ENCODE results near the gene CRYBA2. TPM values are rescaled to one million over a fixed set of nuclear protein-coding genes. Genes with fewer than 3 reads are reported as not detected.

CRYBA2 gene
- total and polyA plus RNA-seq, 2 experiments from 2014 or later, result not detected

DNA sequence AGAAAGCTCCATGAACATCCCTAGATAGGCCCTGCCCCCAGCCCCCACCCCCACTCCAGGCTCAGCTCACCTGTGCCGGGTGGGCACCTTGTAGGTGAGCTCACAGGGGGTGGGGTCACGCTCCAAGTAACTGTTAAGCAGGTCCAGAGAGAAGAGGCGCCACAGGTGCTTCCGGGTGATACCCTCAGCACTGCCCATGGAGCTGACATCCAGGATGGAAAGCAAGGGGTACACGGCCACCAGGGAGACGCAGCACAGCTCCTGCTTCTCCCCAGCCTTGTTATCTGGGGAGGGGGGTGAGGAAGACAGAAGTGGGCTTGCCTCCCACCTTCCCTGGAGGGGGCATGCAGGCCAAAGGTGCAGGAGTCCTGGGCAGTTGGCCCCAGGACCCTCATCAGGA lies 26.2 kb upstream of the CRYBA2 start:
- Histone ChIP-seq H3K79me2 (replicated peaks; ENCODE audit: insufficient read depth) (no peaks in the 10 kb centered on the region), H3K4me2 (no peak overlapping the region), H3K27ac (ENCODE audit: low read depth) (no peak overlapping the region), H4K20me1 (replicated peaks; ENCODE audit: insufficient read depth) (no peaks in the 10 kb centered on the region), H3K4me1 (ENCODE audit: insufficient read depth) (no peaks in the 10 kb centered on the region), H3F3A (replicated peaks; ENCODE audit: low read depth) (no peaks in the 10 kb centered on the region), H2AFZ (no peak overlapping the region), H3K27me3 (ENCODE audit: insufficient read depth) (no peaks in the 10 kb centered on the region), H3K4me3 (no peak overlapping the region), H3K9me2 (ENCODE audit: insufficient read depth) (no peaks in the 10 kb centered on the region), H3K36me3 (ENCODE audit: insufficient read depth) (no peaks in the 10 kb centered on the region)
- ATAC-seq (no peak), DNase-seq (ENCODE audit: low spot score) (no peak)
- no peaks in the 10 kb centered on the region for H3K36me3 Mint-ChIP-seq (ENCODE audit: low read depth)
- H3K4me3 Mint-ChIP-seq, result no peak overlapping the region
- H3K27me3 Mint-ChIP-seq (ENCODE audit: insufficient read depth, low read depth, poor library complexity), result peaks cover 4% of the 10 kb centered on the region
- H3K9me3 Mint-ChIP-seq, result no peaks in the 10 kb centered on the region
- no peaks in the 10 kb centered on the region; the same call in 2 of the 3 replicates for H3K4me1 Mint-ChIP-seq
- no peak overlapping the region for H3K27ac Mint-ChIP-seq
- TF ChIP-seq, protein P1, sequence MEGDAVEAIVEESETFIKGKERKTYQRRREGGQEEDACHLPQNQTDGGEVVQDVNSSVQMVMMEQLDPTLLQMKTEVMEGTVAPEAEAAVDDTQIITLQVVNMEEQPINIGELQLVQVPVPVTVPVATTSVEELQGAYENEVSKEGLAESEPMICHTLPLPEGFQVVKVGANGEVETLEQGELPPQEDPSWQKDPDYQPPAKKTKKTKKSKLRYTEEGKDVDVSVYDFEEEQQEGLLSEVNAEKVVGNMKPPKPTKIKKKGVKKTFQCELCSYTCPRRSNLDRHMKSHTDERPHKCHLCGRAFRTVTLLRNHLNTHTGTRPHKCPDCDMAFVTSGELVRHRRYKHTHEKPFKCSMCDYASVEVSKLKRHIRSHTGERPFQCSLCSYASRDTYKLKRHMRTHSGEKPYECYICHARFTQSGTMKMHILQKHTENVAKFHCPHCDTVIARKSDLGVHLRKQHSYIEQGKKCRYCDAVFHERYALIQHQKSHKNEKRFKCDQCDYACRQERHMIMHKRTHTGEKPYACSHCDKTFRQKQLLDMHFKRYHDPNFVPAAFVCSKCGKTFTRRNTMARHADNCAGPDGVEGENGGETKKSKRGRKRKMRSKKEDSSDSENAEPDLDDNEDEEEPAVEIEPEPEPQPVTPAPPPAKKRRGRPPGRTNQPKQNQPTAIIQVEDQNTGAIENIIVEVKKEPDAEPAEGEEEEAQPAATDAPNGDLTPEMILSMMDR (conservative IDR thresholded peaks at IDR 0.05; ENCODE audit: low read depth in 2 of 2), result no peak
- TF ChIP-seq POLR2AphosphoS5 (IDR thresholded peaks at IDR 0.05; ENCODE audit: low read depth), result no peak
- no peak for TF ChIP-seq NANOG (IDR thresholded peaks at IDR 0.05; ENCODE audit: borderline replicate concordance)
- no peak for TF ChIP-seq JUNB (IDR thresholded peaks at IDR 0.05; ENCODE audit: unreplicated experiment)
- no peak for TF ChIP-seq EZH2 (IDR thresholded peaks at IDR 0.05; ENCODE audit: low read depth, unreplicated experiment)
- TF ChIP-seq EZH2phosphoT487 (IDR thresholded peaks at IDR 0.05; ENCODE audit: unreplicated experiment), result no peak
- TF ChIP-seq ZNF462 (CRISPR knock-in tag; IDR thresholded peaks at IDR 0.05), result no peak
- TF ChIP-seq ZNF114 (CRISPR knock-in tag; IDR thresholded peaks at IDR 0.05), result no peak
- TF ChIP-seq, protein P2, sequence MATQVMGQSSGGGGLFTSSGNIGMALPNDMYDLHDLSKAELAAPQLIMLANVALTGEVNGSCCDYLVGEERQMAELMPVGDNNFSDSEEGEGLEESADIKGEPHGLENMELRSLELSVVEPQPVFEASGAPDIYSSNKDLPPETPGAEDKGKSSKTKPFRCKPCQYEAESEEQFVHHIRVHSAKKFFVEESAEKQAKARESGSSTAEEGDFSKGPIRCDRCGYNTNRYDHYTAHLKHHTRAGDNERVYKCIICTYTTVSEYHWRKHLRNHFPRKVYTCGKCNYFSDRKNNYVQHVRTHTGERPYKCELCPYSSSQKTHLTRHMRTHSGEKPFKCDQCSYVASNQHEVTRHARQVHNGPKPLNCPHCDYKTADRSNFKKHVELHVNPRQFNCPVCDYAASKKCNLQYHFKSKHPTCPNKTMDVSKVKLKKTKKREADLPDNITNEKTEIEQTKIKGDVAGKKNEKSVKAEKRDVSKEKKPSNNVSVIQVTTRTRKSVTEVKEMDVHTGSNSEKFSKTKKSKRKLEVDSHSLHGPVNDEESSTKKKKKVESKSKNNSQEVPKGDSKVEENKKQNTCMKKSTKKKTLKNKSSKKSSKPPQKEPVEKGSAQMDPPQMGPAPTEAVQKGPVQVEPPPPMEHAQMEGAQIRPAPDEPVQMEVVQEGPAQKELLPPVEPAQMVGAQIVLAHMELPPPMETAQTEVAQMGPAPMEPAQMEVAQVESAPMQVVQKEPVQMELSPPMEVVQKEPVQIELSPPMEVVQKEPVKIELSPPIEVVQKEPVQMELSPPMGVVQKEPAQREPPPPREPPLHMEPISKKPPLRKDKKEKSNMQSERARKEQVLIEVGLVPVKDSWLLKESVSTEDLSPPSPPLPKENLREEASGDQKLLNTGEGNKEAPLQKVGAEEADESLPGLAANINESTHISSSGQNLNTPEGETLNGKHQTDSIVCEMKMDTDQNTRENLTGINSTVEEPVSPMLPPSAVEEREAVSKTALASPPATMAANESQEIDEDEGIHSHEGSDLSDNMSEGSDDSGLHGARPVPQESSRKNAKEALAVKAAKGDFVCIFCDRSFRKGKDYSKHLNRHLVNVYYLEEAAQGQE (IDR thresholded peaks at IDR 0.05; ENCODE audit: unreplicated experiment), result no peak
- TF ChIP-seq, protein P3, sequence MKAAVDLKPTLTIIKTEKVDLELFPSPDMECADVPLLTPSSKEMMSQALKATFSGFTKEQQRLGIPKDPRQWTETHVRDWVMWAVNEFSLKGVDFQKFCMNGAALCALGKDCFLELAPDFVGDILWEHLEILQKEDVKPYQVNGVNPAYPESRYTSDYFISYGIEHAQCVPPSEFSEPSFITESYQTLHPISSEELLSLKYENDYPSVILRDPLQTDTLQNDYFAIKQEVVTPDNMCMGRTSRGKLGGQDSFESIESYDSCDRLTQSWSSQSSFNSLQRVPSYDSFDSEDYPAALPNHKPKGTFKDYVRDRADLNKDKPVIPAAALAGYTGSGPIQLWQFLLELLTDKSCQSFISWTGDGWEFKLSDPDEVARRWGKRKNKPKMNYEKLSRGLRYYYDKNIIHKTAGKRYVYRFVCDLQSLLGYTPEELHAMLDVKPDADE (IDR thresholded peaks at IDR 0.05), result no peak
- no peak for TF ChIP-seq ZNF331 (CRISPR knock-in tag; IDR thresholded peaks at IDR 0.05; ENCODE audit: low read depth)
- TF ChIP-seq STAT1 (IDR thresholded peaks at IDR 0.05; ENCODE audit: unreplicated experiment), result no peak
- TF ChIP-seq CREB1 (CRISPR knock-in tag; IDR thresholded peaks at IDR 0.05; ENCODE audit: low read depth), result no peak
